ENCODE data around the gene CMKLR1.

The CMKLR1 gene

DNA sequence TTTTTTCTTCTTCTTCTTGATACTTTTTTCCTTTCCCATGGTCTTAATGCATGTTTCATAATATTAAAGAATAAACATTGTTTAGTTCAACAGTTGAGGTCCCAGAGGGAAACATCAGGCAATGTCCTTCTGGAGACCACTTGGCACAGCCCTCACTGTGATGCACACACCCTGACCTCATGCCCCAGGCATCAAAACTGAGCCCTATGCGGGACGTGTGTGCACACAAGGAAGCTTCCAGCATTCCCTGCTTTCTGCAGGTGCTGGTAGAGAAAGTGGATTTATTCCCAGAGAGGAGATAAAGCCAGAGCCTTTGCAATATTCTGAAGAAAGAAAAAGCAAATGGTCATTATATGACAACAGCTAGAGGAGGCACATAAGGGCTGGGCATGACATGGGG lies 16.0 kb upstream of the CMKLR1 start:
- no peak for TF ChIP-seq CTCF (IDR thresholded peaks at IDR 0.05)
- no peak for TF ChIP-seq ZFX (IDR thresholded peaks at IDR 0.05; ENCODE audit: borderline replicate concordance)
- H3K27ac ChIP-seq: no peak overlapping the region

GRCh38 chr12:108352591-108352990 lies 13.5 kb upstream of the CMKLR1 start:
- TF ChIP-seq ZFX (IDR thresholded peaks at IDR 0.05; ENCODE audit: borderline replicate concordance) (no peak), CTCF (IDR thresholded peaks at IDR 0.05) (no peak)
- no peak overlapping the region for H3K27ac ChIP-seq

DNA sequence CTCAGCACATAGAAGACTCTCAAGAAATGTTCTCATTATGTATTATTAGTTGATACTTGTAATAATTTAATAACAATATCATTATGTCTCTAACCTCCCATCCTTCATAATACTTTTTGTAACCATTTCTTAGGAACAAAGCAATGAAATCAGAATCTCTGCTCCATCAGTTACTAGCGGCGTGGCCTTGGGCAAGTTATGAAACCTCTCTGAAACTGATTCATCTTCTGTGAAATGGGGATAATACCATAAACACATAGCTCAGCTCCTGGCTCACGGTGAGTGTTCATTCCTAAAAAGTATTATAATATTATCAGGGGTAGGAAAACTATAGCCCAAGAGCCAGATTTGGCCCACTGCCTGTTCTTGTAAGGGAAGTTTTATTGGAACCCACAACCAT lies 11.4 kb upstream of the CMKLR1 start:
- TF ChIP-seq CTCF (IDR thresholded peaks at IDR 0.05) (no peak), ZFX (IDR thresholded peaks at IDR 0.05; ENCODE audit: borderline replicate concordance) (no peak)
- no peak overlapping the region for H3K27ac ChIP-seq

- TF ChIP-seq ZFX (IDR thresholded peaks at IDR 0.05; ENCODE audit: borderline replicate concordance) (no peak), CTCF (IDR thresholded peaks at IDR 0.05) (no peak)
- H3K27ac ChIP-seq: no peak overlapping the region
Measured at GRCh38 chr12:108349278-108349688, 10.2 kb upstream of the CMKLR1 start.

DNA sequence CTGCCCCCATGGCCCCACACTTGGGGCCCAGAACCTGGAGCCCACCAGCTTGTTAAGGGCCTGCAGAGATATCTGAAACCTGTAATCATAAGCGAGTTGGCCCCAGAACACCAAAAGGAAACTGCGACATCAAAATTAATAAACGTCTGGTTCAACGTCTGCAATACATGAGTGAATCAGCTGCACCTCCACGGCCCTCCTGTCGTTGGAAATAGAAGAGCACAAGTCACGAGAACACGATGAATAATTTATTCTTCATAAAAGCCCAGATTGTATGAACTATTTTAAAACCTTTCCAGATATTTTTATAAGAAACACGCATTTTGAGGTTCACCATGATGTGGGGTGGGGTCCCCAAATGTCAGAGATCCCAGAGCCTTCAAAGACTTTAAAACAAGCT lies 9.7 kb upstream of the CMKLR1 start:
- no peak for TF ChIP-seq CTCF (IDR thresholded peaks at IDR 0.05)
- TF ChIP-seq ZFX (IDR thresholded peaks at IDR 0.05; ENCODE audit: borderline replicate concordance): no peak
- no peak overlapping the region for H3K27ac ChIP-seq

- no peak overlapping the region for H3K27ac ChIP-seq
- no peak for TF ChIP-seq ZFX (IDR thresholded peaks at IDR 0.05; ENCODE audit: borderline replicate concordance)
- no peak for TF ChIP-seq CTCF (IDR thresholded peaks at IDR 0.05)
Measured at GRCh38 chr12:108346727-108347710, 7.9 kb upstream of the CMKLR1 start.
